Fibroblast of peridontal ligament (primary cell): ENCODE results near the gene TSPAN5.

ENCODE experiments used
- DNase-seq: peaks from one replicate; pipeline ENCODE4 v3.0.0-alpha.2; 2010; ENCODE audit errors: extremely low read depth

The TSPAN5 gene

DNA sequence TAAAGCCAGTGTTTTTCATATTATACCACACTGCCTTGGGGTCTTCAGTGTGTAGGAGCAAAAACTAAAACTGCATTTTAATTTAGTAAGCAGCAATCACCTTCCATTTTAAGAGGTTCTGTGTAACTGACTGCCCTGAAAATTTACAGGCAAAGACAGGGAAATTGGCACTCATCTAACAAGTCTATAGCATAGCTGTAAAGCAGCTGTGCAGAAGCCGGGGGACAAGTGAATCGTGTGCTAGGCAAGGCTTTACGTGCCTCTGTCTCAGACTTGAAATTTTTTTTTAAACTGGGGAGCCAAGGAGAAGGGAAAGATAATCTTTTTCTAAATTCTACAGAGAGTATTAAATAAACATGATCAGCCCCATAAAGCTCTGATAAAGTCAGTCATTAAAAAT lies 39.7 kb downstream of the TSPAN5 start:
- DNase-seq, result no peak

- DNase-seq, result no peak
These were observed 40.9 kb downstream of the TSPAN5 start for GRCh38 chr4:98617358-98618047.

DNA sequence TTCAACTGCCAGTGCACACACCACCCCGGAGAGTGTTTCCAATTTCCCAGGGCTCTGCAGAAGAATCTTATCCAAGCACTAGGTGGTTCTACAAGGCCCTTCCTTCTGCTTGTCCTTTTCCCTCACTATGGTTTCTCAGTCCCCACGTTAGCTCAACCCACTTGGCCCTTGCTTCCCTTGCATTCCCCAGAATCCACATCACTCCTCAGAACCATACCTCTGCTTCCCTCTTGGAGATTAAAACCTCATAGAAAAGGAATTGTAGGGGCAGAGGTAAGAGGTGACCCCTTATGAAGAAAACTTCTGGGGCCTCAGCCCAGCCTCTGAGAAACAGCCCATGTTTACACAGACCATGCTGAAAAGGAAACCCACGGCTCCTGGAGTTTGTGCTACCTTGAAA lies 42.4 kb downstream of the TSPAN5 start:
- no peak for DNase-seq

DNA sequence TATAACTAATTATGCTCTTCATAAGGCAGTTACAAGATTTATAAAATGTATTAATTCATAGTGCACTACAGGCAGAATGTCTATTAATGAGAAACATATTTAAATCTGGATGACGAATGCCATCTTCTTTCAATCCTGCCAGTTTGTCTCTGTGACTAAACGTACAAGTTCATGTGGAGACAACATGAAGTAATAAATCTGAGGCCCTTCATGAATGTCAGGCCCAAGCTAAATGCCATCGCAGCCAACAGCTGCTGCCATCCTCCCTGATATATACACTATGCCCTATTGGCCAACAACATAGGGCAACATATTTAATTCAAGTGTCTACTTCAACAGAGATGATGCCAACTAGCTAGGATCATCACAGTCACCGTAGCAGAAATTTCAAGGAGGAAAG lies 43.7 kb downstream of the TSPAN5 start:
- no peak for DNase-seq

DNA sequence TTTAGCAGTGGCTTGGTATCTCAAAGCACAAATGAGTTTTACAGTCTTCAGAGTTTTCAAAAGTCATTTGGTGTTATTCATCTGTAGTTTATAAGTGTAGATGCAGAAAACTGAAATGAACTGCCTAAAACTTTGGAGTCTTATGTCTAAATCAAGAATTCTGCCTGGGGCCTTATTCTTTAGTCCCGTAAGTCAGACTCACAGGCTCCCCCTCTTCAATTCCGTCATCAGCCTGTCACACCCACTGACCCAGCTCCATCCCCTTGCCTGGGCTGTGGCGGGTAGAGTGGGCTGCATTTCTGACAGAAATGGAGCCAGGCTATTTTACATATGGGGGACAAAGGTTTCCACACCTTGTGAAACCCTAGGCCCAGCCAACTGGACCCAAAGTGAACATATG lies 44.3 kb downstream of the TSPAN5 start:
- DNase-seq, result no peak

DNA sequence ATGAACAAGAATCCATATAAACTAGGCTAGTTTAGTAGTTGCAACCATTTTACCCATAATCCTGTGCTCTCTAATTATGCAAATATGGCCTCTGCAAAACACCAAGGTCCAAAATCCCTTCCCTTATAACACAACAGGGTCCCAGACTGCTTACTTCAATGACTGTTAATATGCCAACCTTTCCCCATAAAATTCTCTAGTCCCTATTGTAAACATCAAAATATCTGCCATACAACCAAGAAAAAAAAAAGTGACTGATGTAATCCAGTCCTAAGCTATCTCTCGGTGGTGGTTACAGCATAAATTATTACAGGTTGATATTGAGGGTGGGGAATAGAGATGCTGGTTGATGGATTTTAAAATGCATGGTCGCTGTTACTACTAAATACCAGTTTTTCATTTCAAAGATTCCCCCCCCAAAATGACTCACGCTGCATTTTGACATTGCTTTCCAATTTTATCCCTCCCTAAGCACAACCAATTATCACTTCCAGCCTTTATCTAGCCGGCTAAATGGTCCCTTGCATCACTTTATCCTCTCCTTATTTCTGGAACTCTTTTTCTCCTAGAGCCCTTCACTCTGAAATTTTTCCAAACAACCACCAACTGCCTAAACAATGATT lies 44.8 kb downstream of the TSPAN5 start:
- peak; percentile 55 for DNase-seq

DNA sequence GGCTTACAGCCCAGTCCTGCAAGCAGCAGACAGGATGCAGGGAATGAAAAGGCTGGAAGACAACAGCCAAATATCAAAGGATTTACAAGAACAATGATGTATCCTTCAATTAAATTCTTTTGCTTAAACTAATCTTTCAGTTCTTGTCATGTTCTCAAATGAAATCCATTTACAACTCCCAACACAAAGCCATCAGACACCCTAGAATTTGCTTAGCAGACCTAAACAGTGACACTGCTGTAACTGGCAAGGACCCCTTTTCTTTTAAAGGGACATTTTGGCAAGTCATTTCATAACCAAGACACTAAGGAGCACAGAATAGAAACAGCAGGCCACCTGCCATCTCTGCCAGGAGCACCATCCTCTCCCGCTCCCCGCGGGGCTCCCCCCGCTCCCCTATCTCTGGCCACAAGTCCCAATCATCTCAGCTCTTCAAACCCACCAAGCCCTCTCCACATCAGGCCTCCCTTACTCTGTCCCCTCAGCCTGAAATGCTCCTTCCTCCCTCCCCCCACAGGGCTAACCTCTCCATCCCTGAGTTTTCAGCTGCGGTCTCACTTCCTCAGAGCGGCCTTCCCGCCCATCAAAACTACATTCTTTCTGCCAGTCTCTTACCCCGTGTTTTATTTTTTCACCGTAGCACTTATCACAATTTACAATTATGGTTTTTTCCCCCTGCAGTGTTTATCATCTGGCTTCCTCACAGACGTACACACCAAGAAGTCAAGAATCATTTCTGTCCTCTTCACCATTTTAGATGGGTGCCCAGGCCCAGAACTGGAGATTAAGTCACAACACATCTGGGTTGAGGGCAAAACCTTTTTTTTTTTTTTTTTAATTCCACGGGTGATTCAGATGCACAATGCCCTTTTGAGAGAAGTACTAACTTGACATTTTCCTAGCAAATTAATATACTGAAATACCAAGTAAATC lies 45.8 kb downstream of the TSPAN5 start:
- DNase-seq, result no peak

GRCh38 chr4:98611677-98612317 lies 46.6 kb downstream of the TSPAN5 start:
- no peak for DNase-seq

- DNase-seq, result no peak
These were observed 47.3 kb downstream of the TSPAN5 start for GRCh38 chr4:98610926-98611676.

DNA sequence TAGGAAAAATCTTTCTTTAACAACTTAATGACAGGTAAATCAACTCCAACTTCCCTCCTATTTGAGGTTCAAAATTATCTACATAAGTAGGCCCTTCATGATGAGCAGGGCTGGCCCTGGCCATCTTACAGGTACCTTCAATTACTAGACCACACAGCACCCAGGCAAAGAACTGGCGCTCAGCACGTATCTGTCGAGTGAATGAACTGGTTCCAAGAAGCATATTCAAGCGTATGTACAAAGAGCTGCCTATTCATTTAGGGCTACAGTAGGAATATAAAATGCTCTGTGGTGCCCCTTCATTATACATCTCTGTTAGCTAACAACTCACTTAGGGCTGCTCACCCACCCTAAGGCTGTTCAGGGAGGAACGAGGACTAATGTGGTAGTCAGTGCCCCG lies 48.0 kb downstream of the TSPAN5 start:
- DNase-seq, result no peak

- peak; percentile 74 for DNase-seq
These were observed 48.5 kb downstream of the TSPAN5 start for GRCh38 chr4:98609934-98610333.

- no peak for DNase-seq
These were observed 50.1 kb downstream of the TSPAN5 start for GRCh38 chr4:98608356-98608755.

DNA sequence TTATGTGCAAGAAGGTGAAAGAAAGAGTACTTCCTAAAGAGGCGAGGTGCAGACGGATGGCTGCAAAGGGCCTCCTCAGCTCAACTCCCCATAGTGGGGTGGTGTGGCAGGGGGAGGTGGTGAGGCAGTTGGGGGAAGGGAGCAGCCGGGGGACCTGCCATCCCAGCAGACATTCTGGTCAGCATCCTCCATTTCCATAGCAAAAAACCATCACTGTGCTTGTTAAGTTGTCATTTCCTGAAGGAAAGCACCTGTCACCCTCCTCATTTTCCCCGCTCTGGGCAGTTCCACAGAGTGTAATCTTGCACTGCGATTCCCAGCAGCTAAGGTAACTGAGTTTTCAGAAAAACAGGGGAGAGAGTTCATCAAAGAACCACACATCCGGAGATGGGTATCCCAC lies 51.5 kb downstream of the TSPAN5 start:
- DNase-seq, result no peak

GRCh38 chr4:98605216-98605615 lies 53.2 kb downstream of the TSPAN5 start:
- no peak for DNase-seq

GRCh38 chr4:98604723-98605122 lies 53.7 kb downstream of the TSPAN5 start:
- DNase-seq, result no peak

- DNase-seq, result peak; percentile 60
These were observed 54.5 kb downstream of the TSPAN5 start for GRCh38 chr4:98603683-98604521.

GRCh38 chr4:98602270-98602669 lies 56.1 kb downstream of the TSPAN5 start:
- no peak for DNase-seq

DNA sequence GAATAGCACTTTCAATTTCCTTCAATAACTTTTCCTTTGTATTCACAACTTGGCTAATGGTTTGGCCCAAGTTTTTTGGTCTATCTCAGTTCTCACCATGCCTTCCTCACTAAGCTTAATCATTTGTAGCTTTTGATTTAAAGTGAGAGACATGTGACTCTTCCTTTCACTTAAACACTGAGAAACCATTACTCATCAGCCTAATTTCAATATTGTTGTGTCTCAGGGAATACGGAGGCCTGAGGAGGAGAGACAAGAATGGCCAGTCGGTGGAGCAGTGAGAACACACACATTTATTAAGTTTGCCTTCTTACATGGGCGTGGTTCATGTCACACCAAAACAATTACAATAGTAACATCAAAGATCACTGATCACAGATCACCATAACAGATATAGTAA lies 56.7 kb downstream of the TSPAN5 start:
- DNase-seq, result no peak

DNA sequence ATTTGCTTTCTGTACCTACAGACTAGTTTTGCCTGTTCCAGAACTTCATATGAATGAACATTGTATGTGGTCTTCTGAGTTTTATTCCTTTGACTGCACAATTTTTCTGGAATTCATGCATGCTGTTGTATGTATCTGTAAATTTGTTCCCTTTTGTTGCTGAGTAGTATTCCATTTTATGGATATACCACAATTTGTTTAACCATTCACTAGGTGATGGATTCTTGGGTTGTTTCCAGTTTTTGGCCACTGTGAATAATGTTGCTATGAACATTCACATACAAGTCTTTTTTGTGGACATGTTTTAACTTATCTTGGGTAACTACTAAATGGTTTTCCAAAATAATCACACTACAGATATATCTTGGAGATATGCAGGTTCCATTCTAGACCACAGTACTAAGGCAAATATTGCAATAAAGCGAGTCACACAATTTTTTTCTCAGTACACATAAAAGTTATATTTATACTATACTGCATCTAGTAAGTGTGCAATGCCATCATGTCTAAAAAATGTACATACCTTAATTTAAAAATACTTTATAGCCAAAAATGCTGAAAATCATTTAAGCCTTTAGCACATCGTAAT lies 58.7 kb downstream of the TSPAN5 start:
- no peak for DNase-seq

DNA sequence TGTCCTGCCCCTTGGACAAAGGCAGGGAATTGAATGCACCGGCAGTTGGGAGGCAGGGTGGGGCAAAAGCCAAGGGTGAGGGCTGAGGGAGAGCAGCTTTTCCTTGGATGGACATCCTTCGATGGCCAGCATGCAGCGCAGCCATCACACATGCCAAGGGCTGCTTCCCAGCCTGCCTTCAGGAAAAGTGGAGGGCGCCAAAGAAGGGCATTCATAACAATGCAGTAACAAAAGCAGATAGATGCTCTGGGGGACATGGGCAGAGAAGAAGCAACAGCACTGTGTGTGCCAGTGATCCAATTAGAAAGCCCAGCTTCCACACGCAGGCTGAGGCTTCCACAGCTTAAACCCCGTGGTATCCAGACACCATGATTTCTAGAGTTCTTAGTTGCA lies 71.5 kb downstream of the TSPAN5 start:
- no peak for DNase-seq
